Stimulated activated CD8-positive, alpha-beta memory T cell treated with anti-CD3 and anti-CD28 coated beads, Interleukin-12 subunit alpha, Interleukin-12 subunit beta, amount 100 ng/mL, for 24 hours (primary cell): ENCODE data around the gene SCRN1.

Source experiments
- DNase-seq: peaks from one replicate; pipeline ENCODE4 v3.0.0-alpha.2; 2020; ENCODE audit errors: extremely low read depth

The SCRN1 gene

DNA sequence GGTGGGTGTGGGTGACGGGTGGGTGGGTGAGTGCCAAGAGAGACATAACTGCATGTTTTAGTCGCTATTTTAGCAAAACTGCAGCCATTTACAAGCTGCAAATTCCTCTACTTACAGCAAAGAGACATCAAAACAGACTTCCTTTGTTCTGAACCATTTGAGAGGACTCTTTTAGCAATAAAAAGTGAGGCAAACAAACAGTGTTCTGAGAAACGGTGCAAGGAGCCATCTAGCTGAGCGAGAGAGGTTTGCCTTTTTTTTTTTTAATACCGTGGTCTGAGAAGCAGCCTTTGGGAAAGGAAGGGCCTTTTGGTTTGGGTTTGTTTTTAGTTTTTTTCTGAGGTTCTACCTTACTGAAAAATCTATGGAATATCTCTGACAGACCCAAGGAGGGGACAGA lies 62.9 kb downstream of the SCRN1 start:
- no peak for DNase-seq

DNA sequence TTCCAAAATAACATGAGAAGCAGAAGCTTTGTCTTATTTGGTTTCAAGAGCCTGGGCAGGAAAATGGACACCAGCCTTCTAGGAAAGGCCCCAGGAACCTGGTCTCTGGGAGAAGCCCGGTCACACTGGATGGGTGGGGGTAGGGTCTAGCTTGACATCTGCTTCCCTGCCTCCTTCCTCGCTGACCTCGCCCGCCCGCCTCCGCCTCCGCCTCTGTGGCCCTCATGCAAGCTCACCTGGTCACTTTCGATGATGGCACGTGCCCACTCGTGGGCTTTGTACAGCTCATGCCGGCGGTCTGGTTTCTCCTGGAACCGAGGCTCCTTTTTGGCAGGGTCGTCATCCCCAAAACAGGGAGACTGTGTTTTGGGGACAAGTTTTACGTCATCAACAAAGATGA lies 63.4 kb downstream of the SCRN1 start:
- no peak for DNase-seq

DNA sequence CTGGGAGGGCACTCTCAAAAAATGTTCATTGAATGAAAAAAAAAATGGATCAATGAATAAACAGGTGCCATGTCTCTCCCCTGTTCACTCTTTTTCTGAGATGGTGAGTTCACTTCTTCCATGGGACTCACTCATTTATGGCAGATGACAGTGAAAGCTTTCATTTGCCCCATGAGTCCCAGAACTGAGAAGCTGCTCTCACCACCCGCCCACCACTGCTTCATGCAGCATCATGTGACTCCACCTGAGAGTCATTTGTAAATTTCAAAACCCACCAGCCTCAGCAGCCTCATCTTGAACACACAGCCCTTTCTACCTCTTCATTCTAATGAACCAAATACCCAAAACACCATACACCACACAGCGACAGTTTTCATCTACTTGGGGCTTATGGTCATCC lies 64.9 kb downstream of the SCRN1 start:
- DNase-seq, result no peak

DNA sequence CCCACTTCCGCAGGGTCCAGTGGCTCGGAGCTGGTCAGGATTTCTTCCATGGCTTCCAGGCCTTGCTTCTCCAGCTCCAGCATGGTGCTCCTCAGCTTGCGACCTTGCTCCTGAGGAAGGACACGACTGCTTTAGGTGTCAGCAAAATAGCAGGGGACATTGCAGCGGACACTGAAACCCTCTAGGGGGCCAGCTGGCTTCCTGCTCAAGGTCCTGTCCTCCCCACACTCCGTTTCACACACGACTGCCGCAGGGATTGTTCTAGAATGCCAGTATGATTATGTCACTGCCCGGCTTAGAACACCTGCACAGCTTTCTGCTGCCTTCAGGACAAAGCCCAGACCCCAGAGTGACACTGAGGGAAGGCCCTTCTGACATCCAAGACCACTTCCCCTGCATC lies 65.6 kb downstream of the SCRN1 start:
- DNase-seq, result no peak

DNA sequence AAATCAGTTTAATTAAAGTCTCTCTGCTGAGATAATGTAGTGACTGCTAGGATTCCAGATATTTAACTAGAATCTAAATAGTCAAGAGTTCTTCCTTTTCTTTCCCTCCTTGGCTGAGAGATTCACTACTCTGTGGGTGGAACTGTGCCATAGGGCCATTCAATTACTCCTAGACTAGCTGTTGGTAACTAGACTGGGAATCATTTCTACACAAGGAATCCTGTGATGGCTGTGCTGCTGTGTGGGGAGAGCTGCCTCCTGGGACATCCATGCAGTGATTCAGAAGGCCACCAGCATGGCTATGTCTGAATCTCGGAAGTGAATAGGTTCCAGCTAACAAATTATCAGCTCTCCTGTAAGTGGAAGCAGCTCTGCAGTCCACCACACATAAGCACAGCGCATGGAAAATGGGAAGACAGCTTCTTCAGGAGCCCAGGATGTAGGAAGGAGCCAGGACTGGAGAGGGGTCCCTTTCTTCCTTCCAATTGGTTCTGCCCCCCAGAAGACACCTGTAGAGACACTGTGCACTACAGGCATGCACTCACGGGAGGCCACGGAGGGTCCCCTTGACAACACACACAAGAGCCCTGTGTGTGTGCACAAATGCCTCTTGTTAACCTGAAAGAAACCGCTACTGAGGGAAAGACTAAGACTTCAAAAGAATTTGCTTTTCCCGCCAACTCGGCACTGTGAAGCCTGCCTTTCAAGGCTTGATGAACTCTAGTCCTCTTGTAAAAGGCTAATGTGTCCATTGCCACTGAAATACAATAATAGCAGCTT lies 66.5 kb downstream of the SCRN1 start:
- DNase-seq, result no peak

DNA sequence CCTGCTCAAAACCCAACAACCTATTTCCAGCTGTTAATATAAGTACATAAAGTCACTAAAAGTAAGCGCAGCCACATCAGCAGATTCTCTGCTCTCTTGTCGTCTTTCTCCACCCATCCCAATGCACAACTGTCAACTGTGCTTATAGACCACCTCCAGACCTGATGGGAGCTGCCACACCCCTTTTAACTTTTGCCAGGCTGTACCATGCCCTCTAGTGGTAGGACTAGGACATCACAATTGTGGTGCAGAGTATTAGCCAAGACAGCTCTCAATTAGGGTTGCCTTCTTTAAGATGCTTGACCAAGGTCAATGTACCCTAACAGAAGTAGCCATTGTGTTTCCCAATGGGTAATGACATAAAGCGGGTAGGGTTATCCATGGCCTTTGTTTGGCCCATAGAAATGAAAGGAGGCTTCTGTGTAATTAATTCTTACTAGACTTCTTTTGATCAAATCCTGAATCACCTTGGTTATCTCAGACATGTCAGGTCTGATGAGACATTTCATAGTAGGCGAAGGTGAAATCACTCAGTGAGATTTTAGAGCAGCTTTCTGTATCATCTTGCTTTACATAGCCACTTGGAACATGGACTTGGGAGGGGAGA lies 68.1 kb downstream of the SCRN1 start:
- no peak for DNase-seq

DNA sequence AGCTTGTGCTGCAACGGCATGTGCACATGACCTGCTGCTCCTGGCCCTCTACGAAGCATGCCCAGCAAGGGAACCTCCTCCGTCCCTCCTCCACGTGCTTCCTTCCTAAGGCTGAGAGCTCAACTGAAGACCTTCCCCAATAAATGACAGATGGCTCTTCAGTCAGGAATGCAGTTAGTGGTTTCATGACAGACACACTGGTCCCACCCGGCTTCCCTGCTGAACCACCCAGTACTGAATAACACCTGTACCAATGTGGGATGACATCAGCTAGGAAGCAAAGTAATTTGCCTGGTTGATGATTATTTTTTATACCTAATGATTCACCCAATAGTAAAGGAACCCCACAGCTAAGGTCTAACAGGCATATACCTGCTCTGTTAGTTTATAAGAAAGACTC lies 69.1 kb downstream of the SCRN1 start:
- DNase-seq, result no peak

DNA sequence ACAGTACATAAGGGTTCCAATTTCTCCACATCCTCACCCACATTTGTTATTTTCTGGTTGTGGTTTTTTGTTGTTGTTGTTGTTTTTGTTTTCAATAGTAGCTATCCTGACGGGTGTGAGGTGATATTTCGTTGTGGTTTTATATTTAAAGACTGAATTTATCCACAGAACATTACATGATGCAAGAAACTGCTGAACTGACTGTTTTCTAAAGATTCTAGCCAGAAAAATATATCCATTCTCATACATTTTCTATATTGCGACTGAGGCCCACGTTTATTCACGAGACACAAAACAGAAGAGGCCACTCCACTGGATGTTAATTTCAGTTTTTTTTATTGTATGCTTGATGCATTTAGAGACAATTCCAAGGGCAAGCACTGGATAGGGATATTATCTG lies 69.8 kb downstream of the SCRN1 start:
- no peak for DNase-seq

DNA sequence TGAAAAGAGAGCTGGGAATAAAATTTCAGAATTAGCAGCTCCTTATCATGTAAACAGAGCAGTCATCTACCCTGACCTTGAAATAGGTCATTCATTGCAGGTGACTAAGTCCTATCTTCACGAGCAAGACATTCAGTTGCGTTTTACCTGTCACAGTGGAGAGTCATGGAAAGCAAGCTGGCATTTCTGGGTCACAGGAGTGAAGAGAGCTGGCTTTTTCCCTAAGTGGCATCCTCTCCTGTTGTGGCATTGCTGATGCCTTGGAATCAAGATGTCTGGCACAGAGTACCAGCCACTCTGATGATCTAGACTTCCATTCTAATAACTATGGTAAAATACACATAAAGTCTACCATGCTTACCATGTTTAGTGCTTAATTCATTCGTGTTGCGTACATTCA lies 70.8 kb downstream of the SCRN1 start:
- DNase-seq, result no peak

DNA sequence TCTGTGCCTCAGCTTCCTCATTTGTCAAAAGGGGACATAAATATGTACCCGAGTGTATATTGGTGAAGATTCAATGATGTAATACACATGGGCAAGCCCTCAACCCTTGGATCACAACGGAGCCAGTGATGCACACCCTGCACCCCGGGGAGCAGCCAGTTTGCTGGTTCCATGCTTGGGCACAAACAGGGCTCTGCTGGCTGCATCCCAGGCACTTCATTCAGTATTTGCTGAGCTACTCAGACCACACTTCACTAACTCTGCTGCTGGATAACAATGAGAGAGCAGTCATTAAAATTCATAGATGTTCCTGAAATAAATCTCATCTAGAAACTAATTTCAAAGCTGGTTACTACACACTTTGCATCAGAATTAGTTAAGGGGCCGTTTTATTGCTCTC lies 72.0 kb downstream of the SCRN1 start:
- no peak for DNase-seq

DNA sequence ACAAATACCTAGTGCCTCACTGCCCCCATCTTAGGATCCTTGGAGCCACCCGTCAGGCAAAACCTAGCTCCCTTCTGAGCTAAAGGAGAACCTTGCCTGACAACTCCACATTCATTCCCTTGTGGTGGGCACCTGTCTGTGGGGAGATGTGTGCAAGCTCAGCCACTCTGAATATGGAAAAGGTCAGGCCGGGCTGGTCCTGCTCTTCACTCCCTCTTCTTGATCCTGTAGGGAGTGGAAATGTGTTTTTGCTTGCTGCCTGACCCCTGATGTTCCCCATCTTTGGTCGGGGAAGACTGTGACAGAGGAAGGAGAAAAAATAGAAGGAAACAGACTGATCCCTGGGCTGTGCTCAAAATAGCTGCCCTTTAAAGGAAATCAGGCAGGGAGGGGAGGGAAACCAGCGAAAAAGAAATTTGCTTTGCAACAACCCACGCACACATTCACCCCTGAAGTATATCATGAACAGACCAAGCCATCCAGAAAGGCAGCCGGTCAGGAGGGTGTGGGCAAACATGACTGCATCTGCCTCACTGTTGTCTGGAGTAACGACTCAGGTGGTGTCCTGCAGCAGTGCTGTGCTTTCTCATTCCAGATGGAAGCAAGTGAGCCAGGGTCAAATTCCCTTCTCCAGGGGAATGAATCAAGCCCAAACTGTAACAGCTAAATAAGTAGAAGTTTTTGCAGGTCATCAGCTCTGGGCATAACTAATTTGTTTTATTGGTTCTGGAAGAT lies 74.0 kb downstream of the SCRN1 start:
- DNase-seq, result no peak

DNA sequence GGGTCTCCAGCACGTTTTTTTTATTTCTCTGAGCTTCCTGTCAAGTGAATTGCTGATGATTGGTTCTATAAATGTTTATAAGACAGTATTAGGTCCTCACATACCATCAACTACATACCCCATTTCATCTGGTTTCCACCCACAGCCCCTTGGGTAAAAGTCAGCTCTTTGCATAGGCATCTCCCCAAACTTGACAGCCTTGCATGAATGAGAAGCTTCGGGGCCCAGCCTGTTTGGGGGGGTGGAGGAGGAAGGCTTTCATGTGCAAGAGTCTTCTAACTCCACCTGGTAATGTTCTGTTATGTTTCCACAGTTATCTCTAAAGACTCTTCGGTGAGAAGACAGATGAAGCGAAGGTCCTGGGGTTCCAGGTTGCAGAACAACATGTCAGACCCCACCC lies 75.4 kb downstream of the SCRN1 start:
- no peak for DNase-seq

DNA sequence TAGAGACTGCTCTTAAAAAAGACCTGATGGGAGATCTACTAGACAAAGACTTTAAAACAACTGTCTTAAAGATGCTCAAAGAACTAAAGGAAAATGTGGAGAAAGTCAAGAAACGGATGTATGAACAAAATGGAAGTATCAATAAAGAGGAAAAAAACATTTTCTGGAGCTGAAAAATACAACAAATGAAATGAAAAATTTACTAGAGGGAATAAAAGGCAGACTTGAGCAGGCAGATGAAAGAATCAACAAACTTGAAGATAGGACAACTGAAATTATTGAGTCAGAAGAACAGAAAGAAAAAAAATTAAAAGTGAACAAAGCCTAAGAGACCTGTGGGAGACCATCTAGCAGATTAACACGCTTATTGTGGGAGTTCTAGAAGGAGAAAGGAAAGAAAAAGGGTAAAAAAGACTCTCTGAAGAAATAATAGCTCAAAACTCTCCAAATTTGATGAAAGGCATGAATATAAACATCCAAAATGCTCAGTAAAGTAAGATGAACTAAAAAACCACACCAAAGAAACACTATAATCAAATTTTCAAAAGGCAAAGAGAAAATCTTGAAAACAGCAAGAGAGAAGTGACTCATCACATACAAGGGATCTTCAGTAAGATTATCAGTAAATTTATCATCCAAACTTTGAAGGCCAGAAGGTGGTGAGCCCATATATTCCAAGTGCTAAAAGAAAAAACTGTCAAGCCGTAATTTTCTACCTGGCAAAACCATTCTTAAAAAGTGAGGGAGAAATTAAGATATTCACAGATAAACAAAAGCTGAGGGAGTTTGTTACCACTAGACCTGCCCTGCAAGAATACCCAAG lies 83.2 kb downstream of the SCRN1 start:
- DNase-seq, result no peak

DNA sequence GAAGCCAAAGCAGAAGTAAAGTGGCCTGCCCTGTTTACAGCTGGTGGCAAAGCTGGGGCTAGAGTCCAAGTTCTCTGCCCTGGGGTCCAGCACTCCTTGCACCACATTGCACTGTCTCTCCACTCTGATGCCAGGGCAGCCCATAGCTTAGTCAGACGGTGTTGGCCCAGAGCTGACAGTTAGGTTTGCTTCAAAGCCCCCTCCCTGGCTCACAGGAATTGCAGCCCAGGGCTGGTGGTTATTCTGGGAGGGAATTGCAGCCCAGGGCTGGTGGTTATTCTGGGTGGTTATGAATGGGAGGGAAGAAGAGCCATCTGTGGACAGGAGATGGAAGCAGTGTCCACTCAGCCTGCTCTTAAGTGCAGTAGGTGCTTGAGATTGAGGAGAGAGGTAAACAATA lies 88.9 kb downstream of the SCRN1 start:
- DNase-seq, result no peak

DNA sequence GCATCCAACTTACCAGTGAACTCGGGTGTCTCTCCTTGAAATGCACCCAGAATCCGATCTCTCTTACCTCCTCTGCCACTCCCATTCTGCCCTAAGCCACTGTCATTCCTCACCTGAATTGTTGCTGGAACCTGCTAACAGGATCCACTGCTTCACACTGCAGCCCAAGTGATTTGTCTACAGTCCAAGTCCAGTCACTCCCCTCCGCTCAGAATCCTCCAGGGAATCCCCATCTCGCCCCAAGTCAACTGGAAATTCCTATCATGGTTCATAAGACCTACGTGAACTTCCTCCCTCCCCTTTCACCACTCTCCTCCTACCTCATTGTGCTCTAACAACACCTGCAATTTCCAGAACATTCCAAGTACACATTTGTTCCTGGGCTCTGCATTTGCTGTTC lies 91.3 kb downstream of the SCRN1 start:
- DNase-seq, result no peak

DNA sequence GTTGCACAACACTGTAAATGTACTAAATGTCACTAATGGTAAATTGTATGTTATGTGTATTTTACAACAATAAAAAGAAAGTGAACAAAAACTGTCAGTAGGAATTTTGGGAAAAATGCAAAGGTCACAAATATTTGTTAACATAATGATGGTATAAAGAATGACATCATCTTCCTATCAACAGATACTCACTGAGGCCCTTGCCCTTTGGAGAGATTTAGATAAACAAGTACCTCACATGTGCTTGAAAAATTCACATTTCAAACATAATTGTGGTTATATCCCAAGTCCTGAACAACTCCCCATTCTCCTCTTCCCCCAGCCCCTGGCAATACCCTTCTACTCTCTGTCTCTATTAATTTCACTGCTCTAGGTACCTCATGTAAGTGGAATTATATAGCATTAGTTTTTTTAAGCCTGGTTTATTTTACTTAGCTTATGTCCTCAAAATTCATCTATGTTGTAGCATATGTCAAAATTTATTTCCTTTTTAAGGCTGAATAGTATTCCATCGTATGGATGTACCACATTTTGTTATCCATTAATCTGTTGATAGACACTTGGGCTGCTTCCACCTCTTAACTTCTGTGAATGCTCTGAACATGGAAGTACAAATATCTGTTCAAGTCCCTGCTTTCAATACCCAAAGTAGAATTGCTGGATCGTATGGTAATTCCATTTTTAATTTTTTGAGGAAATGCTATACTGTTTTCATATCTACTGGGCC lies 92.8 kb downstream of the SCRN1 start:
- DNase-seq, result no peak

DNA sequence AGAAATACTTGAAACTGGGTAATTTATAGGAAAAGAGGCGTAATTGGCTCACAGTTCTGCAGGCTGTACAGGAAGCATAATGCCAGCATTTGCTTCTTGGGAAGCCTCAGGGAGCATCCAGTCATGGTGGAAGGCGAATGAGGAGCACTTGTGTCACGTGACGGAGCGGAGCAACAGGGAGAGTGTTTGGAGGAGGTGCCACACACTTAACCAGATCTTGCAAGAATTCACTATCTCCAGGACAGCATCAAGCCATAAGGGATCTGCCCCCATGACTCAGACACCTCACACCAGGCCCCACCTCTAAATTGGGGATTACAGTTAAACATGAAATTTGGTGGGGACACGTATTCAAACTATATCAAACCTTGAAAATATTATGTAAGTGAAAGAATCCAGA lies 94.0 kb downstream of the SCRN1 start:
- no peak for DNase-seq

DNA sequence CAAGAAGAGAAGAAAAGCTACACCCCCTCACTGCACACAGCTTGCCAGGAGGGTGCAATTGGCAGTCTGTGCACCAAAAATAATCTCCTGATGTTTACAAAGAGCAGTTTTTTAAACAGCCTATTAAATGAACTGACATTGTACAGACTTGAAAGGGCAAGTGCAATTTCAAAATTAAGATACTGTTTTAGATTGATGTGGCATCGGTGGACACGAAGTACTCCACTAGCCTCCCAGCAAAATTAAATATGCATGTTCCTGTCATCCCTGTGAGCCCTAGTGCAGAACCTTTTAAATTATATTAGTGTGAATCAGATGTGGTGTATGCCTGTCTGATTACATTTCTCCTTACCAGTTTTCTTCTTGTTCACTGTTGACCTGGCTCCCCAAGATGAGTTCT lies 95.3 kb downstream of the SCRN1 start:
- DNase-seq, result no peak

DNA sequence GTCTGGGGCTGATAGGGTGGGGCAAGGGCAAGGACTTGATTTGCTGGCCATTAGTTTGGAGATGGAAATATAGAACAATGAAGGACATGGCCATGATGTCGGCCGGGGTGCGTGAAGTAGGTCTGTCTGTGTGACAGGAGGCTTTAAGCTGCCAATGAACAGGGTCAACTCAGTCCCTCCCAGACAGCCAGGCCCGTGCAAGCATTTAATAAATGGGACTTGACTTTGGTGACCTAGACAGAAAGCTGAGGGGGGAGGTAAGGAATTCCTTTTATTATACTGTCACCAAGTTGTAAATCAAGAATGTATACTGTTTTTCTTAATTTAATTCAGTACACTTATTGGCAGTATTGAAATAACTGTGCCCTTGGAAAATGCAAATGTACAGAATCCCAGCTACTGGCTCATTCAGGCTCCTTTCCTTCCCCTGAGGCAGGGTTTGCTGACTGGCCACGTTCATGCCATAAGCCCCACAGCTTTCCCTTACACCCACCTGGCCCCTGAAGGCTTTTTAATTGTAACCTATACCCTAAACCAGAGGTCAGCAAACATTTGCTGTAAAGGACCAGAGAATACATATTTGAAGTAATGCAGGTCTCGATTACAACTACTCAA lies 96.1 kb downstream of the SCRN1 start:
- no peak for DNase-seq

DNA sequence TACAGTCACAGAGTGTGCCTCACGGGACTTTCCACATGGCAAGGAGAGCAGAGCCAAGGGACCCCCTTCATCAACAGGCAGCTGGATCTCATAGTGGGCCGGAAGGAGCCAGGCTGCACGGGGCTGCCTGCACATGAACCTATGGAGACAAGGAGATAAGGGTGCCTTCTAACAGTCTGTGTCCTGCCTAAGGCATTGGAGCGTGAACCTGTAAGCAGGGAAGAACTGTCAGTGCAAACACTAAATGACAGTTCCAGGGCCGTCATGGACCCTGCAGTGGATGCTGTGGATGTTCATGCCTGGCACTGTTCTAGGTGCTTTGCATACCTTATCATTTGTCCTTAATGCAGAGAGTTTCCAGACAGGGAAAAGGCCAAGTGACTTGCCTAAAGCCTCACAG lies 97.4 kb downstream of the SCRN1 start:
- no peak for DNase-seq

DNA sequence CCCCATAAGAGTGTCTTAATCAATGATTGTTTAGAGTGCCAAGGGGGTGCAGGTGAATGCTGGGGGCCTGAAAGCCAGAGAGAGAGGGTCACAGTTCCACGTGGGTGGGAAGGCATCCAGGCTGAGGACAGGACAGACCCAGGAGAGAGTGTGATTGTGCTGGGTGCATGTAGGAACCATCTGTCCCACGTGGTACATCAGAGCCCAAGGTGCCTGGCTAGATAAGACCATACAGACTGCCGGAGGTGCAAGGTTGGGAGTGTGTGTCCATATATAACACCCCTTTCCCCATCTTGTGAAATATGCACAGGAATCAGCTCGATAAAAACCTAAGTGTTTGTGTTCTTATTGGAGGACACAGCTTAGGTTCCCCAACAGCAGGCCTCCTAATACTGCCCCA lies 97.8 kb downstream of the SCRN1 start:
- no peak for DNase-seq
